Measurements from ENCODE around the gene ISCU. TPM values are rescaled to one million over a fixed set of nuclear protein-coding genes. Genes with fewer than 3 reads are reported as not detected.

The ISCU gene
- total and polyA plus RNA-seq, 2 of the 8 experiments (the other 6 are each of a cell fraction or from before 2014, with no cell fraction given): 72.1 to 78.1 TPM

GRCh38 chr12:108560752-108561719, 1.4 kb upstream of the ISCU start, which contains the start of gene SART3 (continued):
- TF ChIP-seq ATF2 (IDR thresholded peaks at IDR 0.05; ENCODE audit: low read length) (peak; percentile 83), CBX5 (IDR thresholded peaks at IDR 0.05; ENCODE audit: low read depth, low read length) (no peak), BACH1 (IDR thresholded peaks at IDR 0.05; ENCODE audit: low read length) (no peak), RBBP5 (IDR thresholded peaks at IDR 0.05; ENCODE audit: borderline replicate concordance, low read depth, low read length) (peak; percentile 91), KDM4A (IDR thresholded peaks at IDR 0.05; ENCODE audit: low read depth, low read length, severe bottlenecking) (peak; percentile 56), SP2 (IDR thresholded peaks at IDR 0.05; ENCODE audit: low read length) (no peak), JUND (IDR thresholded peaks at IDR 0.05; ENCODE audit: low read length) (peak; percentile 68), GTF2F1 (IDR thresholded peaks at IDR 0.05; ENCODE audit: borderline replicate concordance, low read depth, low read length) (no peak), SIRT6 (IDR thresholded peaks at IDR 0.05; ENCODE audit: low read length) (no peak), NANOG (IDR thresholded peaks at IDR 0.05; ENCODE audit: insufficient read depth, low read depth, low read length, poor library complexity, severe bottlenecking) (no peak), EZH2 (IDR thresholded peaks at IDR 0.05; ENCODE audit: low read depth, low read length, severe bottlenecking) (no peak), KDM1A (IDR thresholded peaks at IDR 0.05; ENCODE audit: borderline replicate concordance, low read length) (no peak), HDAC6 (IDR thresholded peaks at IDR 0.05; ENCODE audit: low read depth, low read length) (no peak), NRF1 (IDR thresholded peaks at IDR 0.05; ENCODE audit: low read depth, low read length) (no peak), CHD1 (IDR thresholded peaks at IDR 0.05; ENCODE audit: low read depth, low read length) (peak; percentile 30), CTBP2 (IDR thresholded peaks at IDR 0.05; ENCODE audit: borderline replicate concordance, insufficient read depth, insufficient read length, low read length) (no peak), CTCF (IDR thresholded peaks at IDR 0.05; ENCODE audit: control extremely low read depth in 1 of 3, insufficient read depth in 1 of 3, low read depth in 1 of 3, low read length in 3 of 3) (no peak), TAF7 (optimal IDR thresholded peaks at IDR 0.05; ENCODE audit: borderline replicate concordance, low read depth, low read length) (peak; percentile 94), YY1 (IDR thresholded peaks at IDR 0.05; ENCODE audit: low read depth, low read length) (peak; percentile 97)

Data from H1 (cell line).